Activated naive CD4-positive, alpha-beta T cell treated with anti-CD3 and anti-CD28 coated beads, Interleukin-2, amount 50 U/mL, for 72 hours (primary cell): ENCODE results near the gene HS3ST5. TPM values are rescaled to one million over a fixed set of nuclear protein-coding genes. Genes with fewer than 3 reads are reported as not detected.
"Not testable (repeated sequence)": the region's sequence is repeated elsewhere in the genome, so short reads cannot be mapped to it uniquely, and the experiment has no call there.

Experiments used
- ATAC-seq, 2 donors: fragments of 150-1000 bp; cut with Tn5 transposase; 2 replicates each; pipeline ENCODE4 v1.10.0; 2021; ENCODE audit warnings: mild to moderate bottlenecking in 2 of 2, moderate library complexity in 2 of 2
- DNase-seq, 2 donors: peaks; one replicate each; pipeline ENCODE4 v3.0.0; 2021 to 2022; ENCODE audit warnings: low spot score in 2 of 2
- H3K27ac Mint-ChIP-seq, 2 donors: one replicate each; pipeline ENCODE4 v1.8.0; 2022; ENCODE audit warnings: mild to moderate bottlenecking in 2 of 2, mixed read lengths in 2 of 2
- H3K36me3 Mint-ChIP-seq, 2 donors: one replicate each; pipeline ENCODE4 v1.8.0; 2022; ENCODE audit warnings: mixed read lengths in 2 of 2
- H3K9me3 Mint-ChIP-seq, 2 donors: one replicate each; pipeline ENCODE4 v1.8.0; 2022; ENCODE audit warnings: mixed read lengths in 2 of 2
- total RNA-seq, 2 donors: library from RNA; stranded (reverse); gene quantifications; one replicate each; pipeline ENCODE4 v1.2.3, GENCODE V29; 2022

Gene HS3ST5
- total RNA-seq, 2 donors from 2014 or later = not detected

DNA sequence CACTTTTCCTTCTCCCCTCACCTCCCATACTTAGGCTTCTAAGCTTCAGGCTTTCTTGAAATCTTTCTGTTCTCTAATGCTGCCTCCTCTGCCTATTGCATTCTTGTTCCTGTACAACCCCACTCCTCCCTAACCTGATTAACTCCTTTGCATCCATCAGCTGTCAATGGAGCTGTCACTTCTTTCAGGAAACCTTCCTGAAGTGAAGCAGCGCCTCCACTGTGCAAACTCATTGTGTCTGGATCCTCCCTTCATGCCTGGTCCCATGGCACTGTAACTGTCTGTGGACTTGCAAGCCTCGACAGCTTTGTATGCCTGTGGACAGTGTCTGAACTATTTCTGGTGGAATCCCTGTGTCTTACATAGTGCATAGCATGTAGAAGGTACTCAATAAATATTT, 185.0 kb downstream of the HS3ST5 start:
- H3K27ac Mint-ChIP-seq = no peak overlapping the region
- ATAC-seq (no peak), DNase-seq (no peak)
- no peaks in the 10 kb centered on the region for H3K36me3 Mint-ChIP-seq
- H3K9me3 Mint-ChIP-seq = no peaks in the 10 kb centered on the region

DNA sequence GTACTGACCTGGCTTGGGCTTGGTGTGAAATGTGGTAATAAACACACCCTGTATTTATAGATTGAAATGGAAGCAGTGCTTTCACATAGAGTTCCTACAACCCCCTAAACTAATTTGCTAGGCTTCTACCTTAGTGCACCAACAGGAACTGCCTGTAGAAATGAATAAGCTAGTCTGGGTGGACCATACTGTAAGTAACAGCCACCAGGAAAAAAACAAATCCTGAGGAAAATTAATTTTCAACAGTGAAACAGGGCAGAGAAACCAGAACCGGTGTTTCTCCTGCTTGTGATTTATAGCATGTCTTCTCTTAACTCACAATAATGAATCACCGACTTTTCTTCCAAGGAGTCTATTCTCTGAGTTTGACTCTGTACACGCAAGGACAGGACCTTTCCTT, 187.1 kb downstream of the HS3ST5 start:
- no peak for DNase-seq
- no peak for ATAC-seq
- Mint-ChIP-seq H3K27ac (no peak overlapping the region), H3K9me3 (no peaks in the 10 kb centered on the region), H3K36me3 (no peaks in the 10 kb centered on the region)

DNA sequence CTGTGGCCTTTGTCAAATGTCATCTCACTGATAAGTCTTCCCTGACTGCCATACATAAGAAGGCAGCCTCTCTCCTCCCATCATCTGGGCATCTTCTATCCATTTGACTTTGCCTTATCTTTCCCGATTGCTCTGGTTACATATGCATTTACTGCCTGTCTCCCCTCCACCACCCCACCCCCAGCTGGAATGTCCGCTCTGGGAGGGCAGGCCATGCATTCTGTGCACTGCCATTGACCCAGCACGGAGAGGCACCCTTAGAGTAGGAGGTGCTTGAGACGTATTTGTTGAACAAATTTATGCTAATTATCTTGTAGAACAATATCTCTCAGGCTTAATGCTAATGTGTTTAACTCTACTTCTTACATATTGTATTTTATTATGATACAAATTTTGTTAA, 188.0 kb downstream of the HS3ST5 start:
- Mint-ChIP-seq H3K27ac (no peak overlapping the region), H3K9me3 (no peaks in the 10 kb centered on the region), H3K36me3 (no peaks in the 10 kb centered on the region)
- DNase-seq (no peak), ATAC-seq (no peak)

DNA sequence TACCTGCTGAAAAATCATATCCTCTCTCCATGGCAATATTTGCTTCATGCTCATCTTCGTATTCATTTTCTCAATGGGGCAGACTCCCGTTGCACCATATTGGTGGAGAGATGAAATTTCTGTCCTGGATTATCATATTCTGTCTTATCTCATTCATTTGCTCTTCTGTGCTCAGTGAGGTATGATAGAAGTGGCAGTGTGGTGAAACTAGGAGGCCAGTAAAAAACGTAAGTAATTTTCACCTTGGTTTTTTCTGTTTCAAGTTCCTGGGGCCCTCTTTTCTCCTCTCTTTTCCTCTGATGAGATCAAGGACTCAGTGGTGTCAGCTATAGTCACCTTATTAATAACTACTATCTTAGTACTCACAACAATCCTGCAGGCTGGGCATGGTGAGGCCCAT, 189.4 kb downstream of the HS3ST5 start:
- DNase-seq = no peak
- Mint-ChIP-seq H3K9me3 (no peaks in the 10 kb centered on the region), H3K27ac (no peak overlapping the region), H3K36me3 (no peaks in the 10 kb centered on the region)
- no peak for ATAC-seq

DNA sequence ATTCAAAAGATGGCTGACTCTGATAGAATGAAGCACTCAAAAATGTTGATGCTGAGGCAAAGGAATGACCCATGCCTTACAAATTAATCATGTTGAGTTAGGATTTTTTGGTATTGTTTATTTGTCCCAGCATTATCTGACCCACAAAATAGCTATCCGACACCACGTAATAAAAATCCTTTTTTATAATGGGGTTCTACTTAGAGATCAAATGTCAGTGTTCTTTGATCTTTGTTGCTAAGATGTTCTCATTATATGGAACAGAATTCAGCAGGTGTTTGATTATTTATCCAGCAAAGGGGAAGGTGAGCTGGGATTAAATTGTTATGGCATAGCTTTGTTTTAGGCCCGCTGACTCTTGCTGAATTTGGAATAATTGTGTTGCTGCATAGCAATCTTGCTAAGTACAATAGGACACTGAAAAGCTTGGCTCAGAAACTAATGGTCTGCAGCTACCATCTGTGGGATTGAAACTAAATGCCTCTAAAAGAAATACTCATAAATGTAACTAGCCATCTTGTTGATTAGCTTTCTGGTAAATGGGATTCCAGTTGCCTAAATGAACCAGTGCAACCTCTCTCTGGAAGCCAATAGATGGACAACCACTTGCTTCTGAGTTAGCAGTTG, 191.6 kb downstream of the HS3ST5 start:
- Mint-ChIP-seq H3K36me3 (peaks cover 8% of the 10 kb centered on the region in 2 donors), H3K9me3 (peaks cover 8% of the 10 kb centered on the region in 2 donors), H3K27ac (no peak overlapping the region)
- no peak for DNase-seq
- no peak for ATAC-seq

DNA sequence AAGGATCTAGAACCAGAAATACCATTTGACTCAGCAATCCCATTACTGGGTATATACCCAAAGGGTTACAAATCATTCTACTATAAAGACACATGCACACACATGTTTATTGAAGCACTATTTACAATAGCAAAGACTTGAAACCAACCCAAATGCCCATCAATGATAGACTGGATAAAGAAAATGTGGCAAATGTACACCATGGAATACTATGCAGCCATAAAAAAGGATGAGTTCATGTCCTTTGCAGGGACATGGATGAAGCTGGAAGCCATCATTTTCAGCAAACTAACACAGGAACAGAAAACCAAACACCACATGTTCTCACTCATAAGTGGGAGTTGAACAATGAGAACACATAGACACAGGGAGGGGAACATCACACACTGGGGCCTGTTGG, 193.6 kb downstream of the HS3ST5 start:
- not testable (repeated sequence) for H3K27ac Mint-ChIP-seq, ATAC-seq, H3K36me3 Mint-ChIP-seq

DNA sequence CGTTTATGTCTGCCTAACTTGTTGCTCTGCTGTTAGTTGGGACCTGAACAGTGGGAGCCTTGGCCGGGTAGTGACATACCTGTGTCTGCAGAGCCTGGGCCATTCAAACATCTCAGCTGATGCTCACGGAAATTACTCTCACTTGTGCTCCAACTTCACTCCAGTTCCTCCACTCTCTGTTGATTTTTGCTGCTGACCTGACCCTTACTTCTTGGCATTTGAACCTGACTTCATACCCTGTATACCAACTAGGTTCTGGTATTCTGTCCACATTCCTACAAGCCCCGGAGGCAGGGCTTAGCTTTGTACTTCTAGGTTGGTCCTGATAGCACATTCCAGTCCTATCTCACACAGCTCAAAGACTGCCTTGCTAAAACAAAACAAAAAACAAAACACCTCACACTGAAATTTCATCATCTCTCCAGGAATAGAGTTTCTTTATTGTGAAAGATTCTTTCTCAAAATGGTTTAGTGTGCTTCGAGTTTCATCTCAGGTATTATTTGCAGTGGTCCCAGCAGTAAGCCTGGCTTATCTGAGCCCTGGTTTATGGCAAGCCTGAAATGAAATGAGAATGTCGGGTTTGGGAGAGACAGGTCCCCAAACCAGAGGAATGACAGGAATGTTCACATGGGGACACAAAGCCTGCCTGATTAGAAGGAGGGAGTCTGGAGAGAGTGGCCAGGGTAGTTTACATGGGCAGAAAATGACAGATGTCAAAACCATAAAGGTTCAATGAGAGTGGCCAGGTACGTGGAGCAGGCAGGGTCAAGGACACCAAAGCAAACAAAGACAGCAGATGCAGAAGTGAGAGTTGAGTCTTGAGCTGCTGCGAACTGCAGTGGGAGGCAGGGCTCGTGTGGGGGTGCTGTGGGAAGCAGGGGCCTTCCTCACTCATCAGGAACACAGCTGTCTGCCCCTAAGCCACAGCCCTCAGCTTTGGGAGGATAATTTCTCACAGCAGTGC, 197.7 kb downstream of the HS3ST5 start:
- no peak for ATAC-seq
- DNase-seq = no peak
- Mint-ChIP-seq H3K27ac (no peak overlapping the region), H3K36me3 (peaks cover 8% of the 10 kb centered on the region in 2 donors), H3K9me3 (peaks cover 13% of the 10 kb centered on the region in 2 donors)

More for the DNA sequence above, 193.6 kb downstream of the HS3ST5 start:
- not testable (repeated sequence) for DNase-seq
- peaks cover 13% of the 10 kb centered on the region in 2 donors for H3K9me3 Mint-ChIP-seq

DNA sequence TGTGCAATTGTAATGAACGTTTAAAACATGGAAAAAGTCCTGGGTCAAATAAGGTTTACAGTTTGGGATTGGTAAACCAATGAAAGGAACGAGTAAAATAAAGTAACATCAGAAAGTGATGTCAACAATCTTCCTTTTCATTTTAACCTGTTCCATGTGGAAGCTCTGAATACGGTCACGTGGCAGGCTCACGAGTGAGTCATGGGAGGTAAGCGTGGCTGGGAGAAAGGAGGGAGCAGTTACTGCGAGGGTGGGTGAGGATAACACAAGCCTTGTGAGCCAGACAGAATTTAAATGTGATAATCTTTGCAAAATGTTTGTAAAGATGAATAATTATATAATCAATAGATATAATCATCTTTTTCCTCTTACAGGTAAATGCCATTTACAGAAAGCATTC, 200.6 kb downstream of the HS3ST5 start:
- Mint-ChIP-seq H3K36me3 (peaks cover 7% of the 10 kb centered on the region in 2 donors), H3K27ac (no peak overlapping the region), H3K9me3 (peaks cover 12 to 14% of the 10 kb centered on the region in 2 donors)
- DNase-seq (no peak), ATAC-seq (no peak)

DNA sequence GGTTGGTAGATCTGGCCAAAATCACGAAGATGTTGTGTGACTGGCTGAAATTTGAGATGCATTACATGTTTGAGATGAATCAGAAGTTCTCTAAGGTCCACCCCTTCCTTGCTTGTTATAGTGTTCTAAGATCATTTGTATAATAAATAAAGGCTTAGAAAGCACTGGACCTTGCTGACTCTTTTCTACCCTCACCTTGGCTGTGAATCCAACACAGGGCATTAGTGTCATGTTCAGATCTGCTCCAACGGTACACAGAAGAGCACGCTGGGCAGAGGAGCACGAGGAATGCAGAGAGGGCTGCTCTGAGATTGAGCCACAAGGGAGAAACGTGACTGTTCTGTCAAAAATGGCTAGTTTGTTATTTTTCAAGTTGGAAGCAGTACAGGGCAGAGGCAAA, 202.4 kb downstream of the HS3ST5 start:
- Mint-ChIP-seq H3K27ac (no peak overlapping the region), H3K9me3 (peaks cover 3 to 7% of the 10 kb centered on the region in 2 donors), H3K36me3 (no peaks in the 10 kb centered on the region)
- ATAC-seq (no peak), DNase-seq (no peak)

DNA sequence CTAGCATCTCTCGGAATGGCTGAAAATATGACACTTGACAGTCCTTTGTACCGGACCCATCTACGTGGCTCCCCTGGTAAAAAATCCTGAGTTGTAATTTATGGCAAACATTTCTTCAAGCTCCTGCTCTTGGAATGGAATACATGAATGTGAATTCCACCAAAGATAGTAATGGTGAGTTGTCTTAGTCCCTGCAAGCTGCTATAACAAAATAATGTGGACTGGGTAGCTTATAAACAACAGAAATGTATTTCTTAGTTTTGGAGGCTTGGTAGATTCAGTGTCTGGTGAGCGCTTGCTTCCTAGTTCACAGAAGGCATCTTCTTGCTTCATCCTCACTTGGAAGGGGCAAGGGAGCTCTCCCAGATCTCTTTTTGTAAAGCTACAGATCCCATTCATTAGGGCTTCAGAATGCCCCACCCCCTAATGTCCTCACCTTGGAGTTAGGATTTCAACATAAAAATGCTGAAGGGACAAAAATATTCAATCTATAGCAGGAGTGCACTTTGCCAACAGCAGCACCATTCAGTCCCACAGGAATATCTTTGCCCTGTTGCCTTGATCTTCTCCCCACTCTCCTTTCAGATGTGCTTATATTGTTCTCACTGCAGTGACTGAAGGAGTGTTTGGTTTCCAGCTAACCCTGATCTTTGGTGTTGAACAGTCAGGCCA, 204.1 kb downstream of the HS3ST5 start:
- Mint-ChIP-seq H3K36me3 (no peaks in the 10 kb centered on the region), H3K27ac (no peak overlapping the region), H3K9me3 (peaks cover 0 to 7% of the 10 kb centered on the region in 2 donors)
- no peak for DNase-seq
- no peak for ATAC-seq

DNA sequence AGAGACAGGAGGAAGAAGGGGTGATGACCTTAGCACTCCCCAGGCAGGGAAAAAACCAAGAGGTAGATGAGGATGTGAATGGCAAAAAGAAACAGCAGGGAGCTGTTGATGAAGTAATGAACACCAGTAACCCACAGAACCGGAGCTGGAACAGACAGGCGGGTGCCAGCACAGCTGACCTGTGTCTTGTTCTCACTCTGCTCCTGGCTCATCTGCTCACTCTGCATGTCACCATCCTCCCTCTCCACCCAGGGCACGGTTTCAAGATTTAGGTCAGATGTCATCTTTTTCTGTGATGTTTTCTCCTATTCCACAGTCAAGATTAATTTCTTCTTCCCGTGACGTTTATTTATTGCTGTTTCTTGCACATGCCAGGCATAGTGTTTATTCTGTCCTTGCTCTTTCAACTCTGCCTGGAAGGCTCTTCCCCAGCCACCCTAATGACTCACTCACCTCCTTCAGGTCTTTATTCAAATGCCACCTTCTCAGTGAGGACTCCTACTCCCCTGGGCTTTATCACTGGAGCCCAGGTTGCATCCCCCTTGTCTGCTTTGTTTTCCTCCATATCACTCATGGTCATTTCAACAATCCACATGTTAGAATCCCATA, 207.4 kb downstream of the HS3ST5 start:
- peaks cover 0 to 10% of the 10 kb centered on the region in 2 donors for H3K9me3 Mint-ChIP-seq
- no peaks in the 10 kb centered on the region for H3K36me3 Mint-ChIP-seq
- ATAC-seq = no peak
- DNase-seq = no peak
- no peak overlapping the region for H3K27ac Mint-ChIP-seq

DNA sequence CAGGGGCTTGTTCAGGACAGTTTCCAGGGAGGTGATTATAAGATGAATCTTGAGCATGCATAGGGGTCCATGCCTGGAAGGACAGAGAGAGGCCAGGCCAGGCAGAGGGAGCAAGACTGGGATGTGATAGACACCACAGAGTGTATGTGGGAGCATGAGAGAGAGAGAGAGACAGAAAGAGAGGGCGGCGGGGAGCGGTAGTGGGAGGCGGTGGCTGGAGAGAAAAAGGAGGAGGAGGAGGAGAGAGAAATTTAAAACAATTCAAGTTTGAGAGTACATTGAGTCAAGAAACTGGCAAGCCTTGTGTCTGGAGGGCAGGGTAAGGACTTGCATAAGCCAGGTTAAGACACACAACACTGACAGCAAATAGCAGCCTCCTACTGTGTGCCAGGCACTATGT, 209.0 kb downstream of the HS3ST5 start:
- Mint-ChIP-seq H3K36me3 (no peaks in the 10 kb centered on the region), H3K9me3 (peaks cover 0 to 7% of the 10 kb centered on the region in 2 donors), H3K27ac (no peak overlapping the region)
- DNase-seq = no peak
- ATAC-seq = no peak

DNA sequence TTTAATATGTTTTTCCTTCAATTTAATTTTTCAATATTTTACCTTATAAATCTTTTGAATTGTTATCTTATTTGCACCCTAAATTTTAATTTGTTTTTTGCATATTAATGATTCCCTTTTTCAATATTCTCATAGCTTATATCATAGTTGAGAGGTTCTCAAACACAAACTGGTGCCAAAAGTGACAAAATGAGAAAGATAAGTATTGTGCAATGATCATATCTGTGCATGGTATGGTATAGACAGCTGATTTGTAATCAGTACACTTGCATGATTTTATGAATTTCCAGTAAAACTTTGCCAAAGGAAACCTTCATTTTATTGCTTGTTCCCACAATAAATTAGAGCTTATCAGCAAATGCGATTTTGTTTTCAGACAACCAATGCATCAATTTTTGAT, 210.9 kb downstream of the HS3ST5 start:
- no peak overlapping the region for H3K27ac Mint-ChIP-seq
- H3K9me3 Mint-ChIP-seq = peaks cover 0 to 7% of the 10 kb centered on the region in 2 donors
- no peak for ATAC-seq

DNA sequence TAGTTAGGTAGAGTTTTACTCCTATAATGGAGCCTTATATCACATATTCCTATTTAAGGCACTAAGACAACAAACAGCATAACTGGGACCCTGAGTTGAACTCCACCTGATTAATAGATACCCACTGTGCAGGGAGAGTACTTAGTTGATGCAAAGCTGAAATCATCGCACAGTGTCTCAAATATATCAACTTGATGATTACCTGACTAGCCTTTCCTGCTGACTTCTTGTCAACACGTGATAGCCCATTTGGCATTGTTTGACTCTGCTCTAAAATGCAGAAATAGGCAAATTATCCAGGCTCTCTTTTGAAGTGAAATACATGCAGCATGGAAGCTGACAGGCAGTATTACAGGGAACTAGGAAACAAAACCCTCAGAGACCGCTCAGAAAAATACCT, 217.2 kb downstream of the HS3ST5 start:
- H3K36me3 Mint-ChIP-seq = no peaks in the 10 kb centered on the region
- no peak for ATAC-seq
- no peaks in the 10 kb centered on the region for H3K9me3 Mint-ChIP-seq

More for the DNA sequence above, 210.9 kb downstream of the HS3ST5 start:
- H3K36me3 Mint-ChIP-seq = no peaks in the 10 kb centered on the region
- DNase-seq = no peak

DNA sequence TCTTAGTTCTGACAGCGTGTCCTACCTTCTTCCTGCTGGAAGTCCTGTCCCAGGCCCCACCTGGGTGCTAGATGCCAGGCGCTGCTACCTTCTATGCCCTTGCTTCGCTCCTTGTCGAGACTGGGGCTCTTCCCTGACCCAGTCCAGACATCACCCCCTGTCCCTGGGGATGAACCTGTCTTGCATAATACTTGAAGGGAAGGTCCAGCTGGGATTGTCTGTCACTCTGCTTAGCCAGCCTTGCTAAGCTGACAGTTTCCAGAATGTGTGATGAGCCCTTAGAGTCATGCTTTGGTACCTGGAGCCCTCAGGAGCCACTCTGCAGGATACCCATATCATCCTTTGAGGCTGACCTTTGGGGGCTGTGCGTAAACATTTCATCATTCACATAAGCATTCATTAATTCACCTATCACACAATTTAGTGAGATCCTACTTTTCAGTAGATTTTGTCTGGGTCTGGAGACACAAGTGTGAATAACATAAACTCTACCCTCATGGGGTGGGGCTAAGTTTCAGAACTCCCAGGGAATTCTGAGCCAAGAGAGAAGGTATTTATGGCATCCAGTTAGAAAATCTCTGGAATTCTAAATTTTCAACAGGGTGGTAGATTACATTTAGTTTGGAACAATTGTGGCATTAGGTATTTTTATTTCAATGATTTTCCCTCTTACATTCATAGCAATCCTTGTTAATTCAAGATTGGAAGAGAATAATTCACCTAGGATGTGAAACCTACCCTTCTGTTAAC, 220.7 kb downstream of the HS3ST5 start:
- Mint-ChIP-seq H3K27ac (peak overlapping the region in 1 of 2 donors; percentile 55), H3K36me3 (no peaks in the 10 kb centered on the region), H3K9me3 (no peaks in the 10 kb centered on the region)
- DNase-seq (no peak), ATAC-seq (no peak)

More for the DNA sequence above, 217.2 kb downstream of the HS3ST5 start:
- DNase-seq = no peak
- no peak overlapping the region for H3K27ac Mint-ChIP-seq

DNA sequence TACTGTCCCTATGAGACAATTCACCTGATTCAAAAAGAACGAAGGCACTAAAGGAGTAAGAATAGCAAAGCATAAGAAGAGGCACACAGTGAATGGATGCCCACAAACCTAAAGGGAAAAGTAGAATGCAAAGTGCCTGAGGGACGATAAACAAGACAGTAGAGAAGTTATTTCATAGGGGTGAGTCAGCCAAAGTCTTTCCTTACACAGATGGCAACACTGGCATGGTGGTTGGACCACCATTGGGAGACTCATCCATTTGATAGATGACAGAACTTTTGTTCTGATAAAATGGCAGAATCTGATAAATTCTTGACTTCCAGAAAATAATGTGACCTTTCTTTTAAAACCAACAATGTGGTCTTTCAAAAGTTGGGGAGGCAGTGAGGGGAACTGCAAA, 223.8 kb downstream of the HS3ST5 start:
- ATAC-seq = no peak
- Mint-ChIP-seq H3K9me3 (no peaks in the 10 kb centered on the region), H3K27ac (no peak overlapping the region), H3K36me3 (no peaks in the 10 kb centered on the region)
- no peak for DNase-seq
